Loucy (cell line): ENCODE results near the gene GNGT1.

Source experiments
- H2AFZ ChIP-seq: fragments of 200-600 bp; sonication (generic); 2 replicates; pipeline ENCODE4 v1.6.0; 2016; ENCODE audit warnings: antibody characterized with exemption, mild to moderate bottlenecking, low read length, moderate library complexity
- H3F3A ChIP-seq: fragments of 200-600 bp; 2 replicates; pipeline ENCODE4 v1.6.0; 2016; ENCODE audit warnings: antibody characterized with exemption, low read depth, mild to moderate bottlenecking
- H3K27me3 ChIP-seq: fragments of 200-600 bp; sonication (generic); 2 replicates; pipeline ENCODE4 v1.6.1; 2014; ENCODE audit warnings: low read length, mild to moderate bottlenecking; ENCODE audit not compliant: insufficient read depth, poor library complexity, severe bottlenecking
- H3K36me3 ChIP-seq: fragments of 200-600 bp; sonication (generic); 2 replicates; pipeline ENCODE4 v1.6.1; 2016; ENCODE audit warnings: low read length; ENCODE audit not compliant: insufficient read depth
- H3K4me1 ChIP-seq: fragments of 200-600 bp; sonication (generic); 2 replicates; pipeline ENCODE4 v1.5.1; 2014; ENCODE audit warnings: low read length, mild to moderate bottlenecking; ENCODE audit not compliant: insufficient read depth, poor library complexity, severe bottlenecking
- H3K4me2 ChIP-seq: fragments of 200-600 bp; sonication (generic); 2 replicates; pipeline ENCODE4 v1.6.0; 2014; ENCODE audit warnings: antibody characterized with exemption, low read length, low read depth, mild to moderate bottlenecking; ENCODE audit not compliant: poor library complexity, severe bottlenecking
- H3K4me3 ChIP-seq: fragments of 200-600 bp; sonication (generic); 2 replicates; pipeline ENCODE4 v1.5.1; 2014; ENCODE audit warnings: low read length, mild to moderate bottlenecking, mixed read lengths; ENCODE audit not compliant: poor library complexity, severe bottlenecking
- H3K79me2 ChIP-seq: fragments of 200-600 bp; sonication (generic); 2 replicates; pipeline ENCODE4 v1.6.1; 2014; ENCODE audit warnings: low read length; ENCODE audit not compliant: insufficient read depth
- H3K9ac ChIP-seq: fragments of 200-600 bp; sonication (generic); 2 replicates; pipeline ENCODE4 v1.6.0; 2014; ENCODE audit warnings: mild to moderate bottlenecking, low read depth, low read length, moderate library complexity; ENCODE audit not compliant: poor library complexity, severe bottlenecking
- H3K9me2 ChIP-seq: fragments of 200-600 bp; sonication (generic); replicated peaks from 2 replicates; pipeline ENCODE4 v1.6.1; 2016; ENCODE audit warnings: low read depth, low read length, mixed read lengths
- H3K9me3 ChIP-seq: fragments of 200-600 bp; sonication (generic); 2 replicates; pipeline ENCODE4 v1.6.1; 2014; ENCODE audit warnings: mild to moderate bottlenecking, antibody characterized with exemption, low read length, low read depth; ENCODE audit not compliant: insufficient read depth
- H4K20me1 ChIP-seq: fragments of 200-600 bp; sonication (generic); 2 replicates; pipeline ENCODE4 v1.6.0; 2014; ENCODE audit warnings: antibody characterized with exemption, low read length, mild to moderate bottlenecking; ENCODE audit not compliant: insufficient read depth, poor library complexity, severe bottlenecking
- EZH2phosphoT487 ChIP-seq: fragments of 200-600 bp; IDR thresholded peaks from 2 replicates; pipeline ENCODE4 v1.6.1; 2018; ENCODE audit warnings: antibody characterized with exemption, mild to moderate bottlenecking, moderate library complexity, borderline replicate concordance
- TF ChIP-seq, protein P1 (sequence below): fragments of 200-600 bp; sonication (generic); conservative IDR thresholded peaks from 2 replicates; pipeline ENCODE4 v1.5.1; 2014; ENCODE audit warnings: mild to moderate bottlenecking, antibody characterized with exemption, low read length

Gene GNGT1

GRCh38 chr7:93927585-93927984 is 21.2 kb downstream of the GNGT1 start:
- Histone ChIP-seq H3K79me2 (no peaks in the 10 kb centered on the region), H3F3A (no peaks in the 10 kb centered on the region), H3K4me1 (no peaks in the 10 kb centered on the region), H3K9me3 (no peaks in the 10 kb centered on the region), H3K4me3 (no peak overlapping the region), H4K20me1 (no peaks in the 10 kb centered on the region), H3K4me2 (no peak overlapping the region), H3K36me3 (no peaks in the 10 kb centered on the region), H3K9me2 (no peaks in the 10 kb centered on the region), H3K27me3 (no peaks in the 10 kb centered on the region), H2AFZ (no peak overlapping the region), H3K9ac (no peak overlapping the region)
- no peak for TF ChIP-seq EZH2phosphoT487
- TF ChIP-seq, protein P1, sequence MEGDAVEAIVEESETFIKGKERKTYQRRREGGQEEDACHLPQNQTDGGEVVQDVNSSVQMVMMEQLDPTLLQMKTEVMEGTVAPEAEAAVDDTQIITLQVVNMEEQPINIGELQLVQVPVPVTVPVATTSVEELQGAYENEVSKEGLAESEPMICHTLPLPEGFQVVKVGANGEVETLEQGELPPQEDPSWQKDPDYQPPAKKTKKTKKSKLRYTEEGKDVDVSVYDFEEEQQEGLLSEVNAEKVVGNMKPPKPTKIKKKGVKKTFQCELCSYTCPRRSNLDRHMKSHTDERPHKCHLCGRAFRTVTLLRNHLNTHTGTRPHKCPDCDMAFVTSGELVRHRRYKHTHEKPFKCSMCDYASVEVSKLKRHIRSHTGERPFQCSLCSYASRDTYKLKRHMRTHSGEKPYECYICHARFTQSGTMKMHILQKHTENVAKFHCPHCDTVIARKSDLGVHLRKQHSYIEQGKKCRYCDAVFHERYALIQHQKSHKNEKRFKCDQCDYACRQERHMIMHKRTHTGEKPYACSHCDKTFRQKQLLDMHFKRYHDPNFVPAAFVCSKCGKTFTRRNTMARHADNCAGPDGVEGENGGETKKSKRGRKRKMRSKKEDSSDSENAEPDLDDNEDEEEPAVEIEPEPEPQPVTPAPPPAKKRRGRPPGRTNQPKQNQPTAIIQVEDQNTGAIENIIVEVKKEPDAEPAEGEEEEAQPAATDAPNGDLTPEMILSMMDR = no peak

GRCh38 chr7:93931655-93932054 is 25.3 kb downstream of the GNGT1 start:
- H3K4me3 ChIP-seq = no peak overlapping the region

DNA sequence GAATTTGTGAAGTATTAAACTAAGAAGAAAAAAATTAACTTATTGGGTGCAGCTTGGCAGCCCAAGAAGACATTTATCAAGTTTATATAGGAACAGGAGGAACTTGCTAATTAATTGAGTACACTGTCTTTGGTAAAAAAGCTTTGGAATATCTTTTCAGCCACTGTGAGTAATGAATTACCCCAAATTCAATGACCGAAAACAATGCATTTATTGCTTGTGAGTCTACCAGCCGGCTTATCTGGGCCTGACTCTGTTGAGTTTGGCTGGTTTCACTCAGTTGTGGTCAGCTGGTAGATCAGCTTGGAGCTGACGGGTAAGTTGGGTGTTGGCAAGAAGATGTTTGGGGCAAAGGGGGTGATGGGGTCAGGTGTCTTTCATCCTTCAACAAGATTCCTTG is 26.8 kb downstream of the GNGT1 start:
- Histone ChIP-seq H3K27me3 (no peaks in the 10 kb centered on the region), H3K9ac (no peak overlapping the region), H3K4me2 (no peak overlapping the region), H3K4me1 (no peaks in the 10 kb centered on the region), H3F3A (no peaks in the 10 kb centered on the region), H3K4me3 (no peak overlapping the region), H2AFZ (no peak overlapping the region), H3K36me3 (no peaks in the 10 kb centered on the region), H3K9me3 (no peaks in the 10 kb centered on the region), H3K79me2 (no peaks in the 10 kb centered on the region), H3K9me2 (no peaks in the 10 kb centered on the region), H4K20me1 (no peaks in the 10 kb centered on the region)
- TF ChIP-seq, protein P1 = no peak

More at GRCh38 chr7:93931655-93932054, 25.3 kb downstream of the GNGT1 start:
- Histone ChIP-seq H3K36me3 (no peaks in the 10 kb centered on the region), H3K4me2 (no peak overlapping the region), H3K9ac (no peak overlapping the region), H3K9me2 (no peaks in the 10 kb centered on the region), H4K20me1 (no peaks in the 10 kb centered on the region), H3K79me2 (no peaks in the 10 kb centered on the region), H3F3A (no peaks in the 10 kb centered on the region), H3K9me3 (no peaks in the 10 kb centered on the region), H3K4me1 (no peaks in the 10 kb centered on the region), H3K27me3 (no peaks in the 10 kb centered on the region), H2AFZ (no peak overlapping the region)
- no peak for TF ChIP-seq EZH2phosphoT487
- TF ChIP-seq, protein P1 = no peak
